GM12878 (cell line): ENCODE data around the gene GNPTAB. TPM values are rescaled to one million over a fixed set of nuclear protein-coding genes. Genes with fewer than 3 reads are reported as not detected.

Experiments
- ATAC-seq: fragments of 200-7000 bp; cut with Tn5 transposase; 3 replicates; pipeline ENCODE4 v1.9.1; 2020; ENCODE audit warnings: mild to moderate bottlenecking, moderate library complexity
- BruUV-seq: library from RNA; stranded (reverse); fragments of 400-500 nt; replicated peaks from 2 replicates; lab custom pipeline; 2021; lab: Mats Ljungman, UMichigan
- CTCF ChIA-PET: fragments of 300-600 bp; sonication (Branson Sonifier 250); formaldehyde crosslinking; extraction: SDS; loops from one replicate; lab custom pipeline; 2021; ENCODE audit warnings: inconsistent platforms; lab: Yijun Ruan, JAX
- POLR2A ChIA-PET: fragments of 350-600 bp; formaldehyde crosslinking; extraction: SDS; loops from one replicate; lab custom pipeline; 2021; ENCODE audit warnings: inconsistent platforms; lab: Charles Lee
- RAD21 ChIA-PET: fragments of 300-600 bp; sonication (Branson Sonifier 250); formaldehyde crosslinking; loops from one replicate; lab custom pipeline; 2023; ENCODE audit warnings: antibody characterized with exemption; ENCODE audit not compliant: unreplicated experiment; lab: Charles Lee
- SMC1A ChIA-PET: fragments of 300-600 bp; sonication (Branson Sonifier 250); formaldehyde crosslinking; loops from one replicate; lab custom pipeline; 2023; ENCODE audit not compliant: unreplicated experiment, uncharacterized antibody; lab: Charles Lee
- DNase-seq: peaks from one replicate; pipeline ENCODE4 v3.0.0-alpha.2; 2011; ENCODE audit warnings: low read depth, low spot score
- FAIRE-seq: peaks from 3 replicates; lab custom pipeline; 2011; peaks lifted over from hg19 to GRCh38; lab: Jason Lieb, UNC
- H2AFZ ChIP-seq: 2 replicates; pipeline ENCODE4 v1.6.0; 2011; ENCODE audit warnings: low read depth, low read length, control low read depth; ENCODE audit not compliant: control insufficient read depth
- H3K27ac ChIP-seq: 2 replicates; pipeline ENCODE4 v1.5.1; 2011; ENCODE audit warnings: control low read depth; ENCODE audit not compliant: control insufficient read depth, insufficient read depth
- H3K27me3 ChIP-seq, 2 experiments: replicated peaks in 1 of 2; 2 replicates each; pipeline versions ENCODE4 v1.6.0 to v1.6.1; 2011; ENCODE audit warnings: low read length in 1 of 2; ENCODE audit not compliant: control insufficient read depth in 2 of 2, insufficient read depth in 2 of 2
- H3K36me3 ChIP-seq, 2 experiments: 2 replicates each; pipeline ENCODE4 v1.5.1; 2011; ENCODE audit warnings: low read length in 1 of 2; ENCODE audit not compliant: control insufficient read depth in 2 of 2, insufficient read depth in 2 of 2
- H3K4me1 ChIP-seq: 2 replicates; pipeline ENCODE4 v1.6.1; 2011; ENCODE audit warnings: mild to moderate bottlenecking, low read length, moderate library complexity, mixed read lengths; ENCODE audit not compliant: control insufficient read depth, insufficient read depth
- H3K4me2 ChIP-seq: 2 replicates; pipeline ENCODE4 v1.6.0; 2011; ENCODE audit warnings: control low read depth; ENCODE audit not compliant: control insufficient read depth, insufficient read depth
- H3K4me3 ChIP-seq: fragments of 200-600 bp; sonication (generic); 2 replicates; pipeline ENCODE4 v1.5.1; 2016
- H3K79me2 ChIP-seq: 2 replicates; pipeline ENCODE4 v1.6.0; 2011; ENCODE audit warnings: low read length; ENCODE audit not compliant: control insufficient read depth, insufficient read depth
- H3K9ac ChIP-seq: 2 replicates; pipeline ENCODE4 v1.8.0; 2011; ENCODE audit warnings: low read length, control low read depth, mixed read lengths; ENCODE audit not compliant: control insufficient read depth, insufficient read depth
- H3K9me3 ChIP-seq: replicated peaks from 3 replicates; pipeline ENCODE4 v1.5.1; 2011; ENCODE audit warnings: mild to moderate bottlenecking, low read length; ENCODE audit not compliant: control insufficient read depth, insufficient read depth
- H4K20me1 ChIP-seq: 2 replicates; pipeline ENCODE4 v1.6.0; 2011; ENCODE audit not compliant: control insufficient read depth, insufficient read depth
- FOXM1 ChIP-seq: IDR thresholded peaks from 2 replicates; pipeline ENCODE4 v1.6.1; 2012; ENCODE audit warnings: low read depth, mild to moderate bottlenecking, inconsistent platforms, low read length, moderate library complexity
- WRNIP1 ChIP-seq: IDR thresholded peaks from 2 replicates; pipeline ENCODE4 v1.6.1; 2011; ENCODE audit warnings: low read depth, low read length, improper control_type of control experiment, borderline replicate concordance
- in situ Hi-C: fragments of 300-500 bp; cut with MboI; formaldehyde crosslinking; loops from 9 replicates; pipeline ENCODE4 v1.14.3; 2018; ENCODE audit warnings: mixed read lengths
- intact Hi-C: fragments of 100-400 bp; cut with micrococcal nuclease; formaldehyde crosslinking; loops from one replicate; pipeline ENCODE4 v1.14.2; 2022; ENCODE audit not compliant: unreplicated experiment
- polyA plus RNA-seq, 11 experiments: library from polyadenylated mRNA; depleted of rRNA in 4 of 11; unstranded in 6 of 11; stranded (reverse) in 5 of 11; fragments of >200 nt; fragmentation: Nextera tagmentation in 4 of 11; fragmentation: Illumina TruSeq in 1 of 11; extraction: Ambion mirVana in 4 of 11; extraction: Trizol in 1 of 11; gene quantifications; 1 replicate in 1 of 11; 2 replicates in 10 of 11; pipeline versions ENCODE4 v1.2.1 to v1.2.3, GENCODE V29; 2011 to 2016; ENCODE audit warnings: inconsistent platforms in 2 of 11, missing spikeins in 2 of 11, low read depth in 1 of 11
- total RNA-seq, 4 experiments: library from RNA; depleted of rRNA in 3 of 4; stranded (reverse); fragments of >200 nt in 3 of 4; fragmentation: Illumina TruSeq in 1 of 4; extraction: Trizol in 1 of 4; gene quantifications; 2 replicates each; pipeline versions ENCODE4 v1.2.1 to v1.2.3, GENCODE V29; 2013 to 2021
- TF ChIP-seq, protein P1 (sequence below): fragments of 450-650 bp; IDR thresholded peaks from 2 replicates; pipeline ENCODE4 v1.6.1; 2017; ENCODE audit warnings: mild to moderate bottlenecking, moderate library complexity

The GNPTAB gene
- total and polyA plus RNA-seq, 10 of the 15 experiments (the other 5 are each of a cell fraction or from before 2014, with no cell fraction given), result 9.8 to 38.9 (median 35.3) TPM

DNA sequence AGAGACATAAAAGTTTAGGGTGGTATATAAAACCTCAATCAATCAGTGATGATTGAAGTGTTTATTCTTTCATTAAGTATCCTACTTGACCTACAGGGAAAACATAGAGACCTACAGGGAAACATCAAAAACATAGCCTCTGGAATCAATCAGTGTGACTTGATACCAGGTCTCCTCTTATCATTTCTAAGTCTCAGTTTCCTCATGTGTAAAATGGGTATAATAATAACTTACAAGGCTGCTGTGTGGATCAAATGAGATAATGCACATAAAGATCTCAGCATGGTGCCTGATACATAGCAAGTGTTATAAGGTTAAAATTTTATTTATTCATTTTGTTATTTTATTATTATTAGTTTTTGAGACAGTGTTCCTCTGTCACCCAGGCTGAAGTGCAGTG lies 22.2 kb upstream of the GNPTAB start:
- no peak overlapping the region for H3K4me3 ChIP-seq

More for the DNA sequence above, 22.2 kb upstream of the GNPTAB start:
- peaks cover 45% of the 10 kb centered on the region for H3K4me1 ChIP-seq
- H3K27ac ChIP-seq, result no peak overlapping the region
- H3K9ac ChIP-seq, result no peak overlapping the region
- ChIA-PET SMC1A (interaction anchor here (1.4 to 2.1 kb wide), 2 partner anchors 13 to 38 kb away, joined by 5 to 7 read pairs; no protein-coding TSS in a partner anchor), RAD21 (interaction anchor here (0.6 to 1.1 kb wide), 2 partner anchors 15 to 27 kb away, joined by 3 read pairs; no protein-coding TSS in a partner anchor), POLR2A (interaction anchor here (0.6 to 0.7 kb wide), 3 partner anchors 29 to 404 kb away, joined by 3 to 6 read pairs (median 3); no protein-coding TSS in a partner anchor), CTCF (interaction anchor here (0.9 to 6.3 kb wide), 2 partner anchors 13 to 438 kb away, joined by 3 to 47 read pairs; no protein-coding TSS in a partner anchor)
- H2AFZ ChIP-seq, result no peak overlapping the region
- no peak for TF ChIP-seq FOXM1
- TF ChIP-seq, protein P1, sequence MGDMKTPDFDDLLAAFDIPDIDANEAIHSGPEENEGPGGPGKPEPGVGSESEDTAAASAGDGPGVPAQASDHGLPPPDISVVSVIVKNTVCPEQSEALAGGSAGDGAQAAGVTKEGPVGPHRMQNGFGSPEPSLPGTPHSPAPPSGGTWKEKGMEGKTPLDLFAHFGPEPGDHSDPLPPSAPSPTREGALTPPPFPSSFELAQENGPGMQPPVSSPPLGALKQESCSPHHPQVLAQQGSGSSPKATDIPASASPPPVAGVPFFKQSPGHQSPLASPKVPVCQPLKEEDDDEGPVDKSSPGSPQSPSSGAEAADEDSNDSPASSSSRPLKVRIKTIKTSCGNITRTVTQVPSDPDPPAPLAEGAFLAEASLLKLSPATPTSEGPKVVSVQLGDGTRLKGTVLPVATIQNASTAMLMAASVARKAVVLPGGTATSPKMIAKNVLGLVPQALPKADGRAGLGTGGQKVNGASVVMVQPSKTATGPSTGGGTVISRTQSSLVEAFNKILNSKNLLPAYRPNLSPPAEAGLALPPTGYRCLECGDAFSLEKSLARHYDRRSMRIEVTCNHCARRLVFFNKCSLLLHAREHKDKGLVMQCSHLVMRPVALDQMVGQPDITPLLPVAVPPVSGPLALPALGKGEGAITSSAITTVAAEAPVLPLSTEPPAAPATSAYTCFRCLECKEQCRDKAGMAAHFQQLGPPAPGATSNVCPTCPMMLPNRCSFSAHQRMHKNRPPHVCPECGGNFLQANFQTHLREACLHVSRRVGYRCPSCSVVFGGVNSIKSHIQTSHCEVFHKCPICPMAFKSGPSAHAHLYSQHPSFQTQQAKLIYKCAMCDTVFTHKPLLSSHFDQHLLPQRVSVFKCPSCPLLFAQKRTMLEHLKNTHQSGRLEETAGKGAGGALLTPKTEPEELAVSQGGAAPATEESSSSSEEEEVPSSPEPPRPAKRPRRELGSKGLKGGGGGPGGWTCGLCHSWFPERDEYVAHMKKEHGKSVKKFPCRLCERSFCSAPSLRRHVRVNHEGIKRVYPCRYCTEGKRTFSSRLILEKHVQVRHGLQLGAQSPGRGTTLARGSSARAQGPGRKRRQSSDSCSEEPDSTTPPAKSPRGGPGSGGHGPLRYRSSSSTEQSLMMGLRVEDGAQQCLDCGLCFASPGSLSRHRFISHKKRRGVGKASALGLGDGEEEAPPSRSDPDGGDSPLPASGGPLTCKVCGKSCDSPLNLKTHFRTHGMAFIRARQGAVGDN, result no peak
- no peak for TF ChIP-seq WRNIP1
- peaks cover 10% of the 10 kb centered on the region for H3K9me3 ChIP-seq
- H3K27me3 ChIP-seq, result no peaks in the 10 kb centered on the region
- BruUV-seq, result no TSS peak
- H3K4me2 ChIP-seq, result no peak overlapping the region
- no peaks in the 10 kb centered on the region for H3K36me3 ChIP-seq
- H3K79me2 ChIP-seq, result no peaks in the 10 kb centered on the region
- ATAC-seq (no peak), DNase-seq (no peak), FAIRE-seq (no peak)
- in situ Hi-C loops (no loop called here), intact Hi-C loops (no loop called here)
- H4K20me1 ChIP-seq, result no peaks in the 10 kb centered on the region
